ENCODE results near the gene PARVB.

The PARVB gene

DNA sequence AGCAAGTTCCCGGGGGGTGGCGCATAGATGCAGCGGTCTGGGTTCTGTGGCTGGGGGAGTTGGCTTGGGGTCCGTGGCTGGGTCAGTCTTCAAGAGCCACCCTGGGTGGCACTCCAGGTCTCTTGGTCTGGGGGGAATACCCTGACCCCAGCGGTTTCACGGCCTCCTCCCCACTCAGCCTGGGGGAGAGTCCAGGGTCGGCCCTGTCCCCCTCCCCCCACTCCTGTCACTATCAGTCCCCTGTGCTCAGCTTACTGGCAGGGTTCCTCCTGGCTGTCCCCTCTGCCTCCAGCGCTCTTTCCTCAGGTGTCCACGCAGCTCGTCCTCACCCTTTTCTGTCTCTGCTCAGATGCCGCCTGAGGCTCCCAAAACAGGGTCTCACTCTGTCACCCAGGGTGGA, 88.1 kb downstream of the PARVB start:
- Histone ChIP-seq H3K4me1 (ENCODE audit: low read length) (no peaks in the 10 kb centered on the region), H3K4me2 (ENCODE audit: low read length) (no peak overlapping the region), H4K20me1 (ENCODE audit: insufficient read depth, low read length) (peaks cover 7% of the 10 kb centered on the region; the same call in 1 of the 2 replicates), H3K4me3 (ENCODE audit: low read length) (no peak overlapping the region), H3K79me2 (ENCODE audit: low read length) (no peaks in the 10 kb centered on the region), H3K9me3 (ENCODE audit: insufficient read depth, low read length) (no peaks in the 10 kb centered on the region), H2AFZ (ENCODE audit: low read depth, low read length) (no peak overlapping the region), H3K9ac (ENCODE audit: low read length) (no peak overlapping the region), H3K27me3 (ENCODE audit: low read depth, low read length) (no peaks in the 10 kb centered on the region), H3K36me3 (replicated peaks; ENCODE audit: low read depth, low read length) (peaks cover 6% of the 10 kb centered on the region), H3K27ac (ENCODE audit: low read length) (no peak overlapping the region)
- TF ChIP-seq, protein P1, sequence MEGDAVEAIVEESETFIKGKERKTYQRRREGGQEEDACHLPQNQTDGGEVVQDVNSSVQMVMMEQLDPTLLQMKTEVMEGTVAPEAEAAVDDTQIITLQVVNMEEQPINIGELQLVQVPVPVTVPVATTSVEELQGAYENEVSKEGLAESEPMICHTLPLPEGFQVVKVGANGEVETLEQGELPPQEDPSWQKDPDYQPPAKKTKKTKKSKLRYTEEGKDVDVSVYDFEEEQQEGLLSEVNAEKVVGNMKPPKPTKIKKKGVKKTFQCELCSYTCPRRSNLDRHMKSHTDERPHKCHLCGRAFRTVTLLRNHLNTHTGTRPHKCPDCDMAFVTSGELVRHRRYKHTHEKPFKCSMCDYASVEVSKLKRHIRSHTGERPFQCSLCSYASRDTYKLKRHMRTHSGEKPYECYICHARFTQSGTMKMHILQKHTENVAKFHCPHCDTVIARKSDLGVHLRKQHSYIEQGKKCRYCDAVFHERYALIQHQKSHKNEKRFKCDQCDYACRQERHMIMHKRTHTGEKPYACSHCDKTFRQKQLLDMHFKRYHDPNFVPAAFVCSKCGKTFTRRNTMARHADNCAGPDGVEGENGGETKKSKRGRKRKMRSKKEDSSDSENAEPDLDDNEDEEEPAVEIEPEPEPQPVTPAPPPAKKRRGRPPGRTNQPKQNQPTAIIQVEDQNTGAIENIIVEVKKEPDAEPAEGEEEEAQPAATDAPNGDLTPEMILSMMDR (IDR thresholded peaks at IDR 0.05; ENCODE audit: low read depth, low read length): no peak
- no peak for TF ChIP-seq EZH2phosphoT487 (IDR thresholded peaks at IDR 0.05; ENCODE audit: low read depth)

- TF ChIP-seq EZH2phosphoT487 (IDR thresholded peaks at IDR 0.05; ENCODE audit: low read depth): no peak
- TF ChIP-seq, protein P1 (IDR thresholded peaks at IDR 0.05; ENCODE audit: low read depth, low read length): no peak
- no peaks in the 10 kb centered on the region for H3K4me1 ChIP-seq (ENCODE audit: low read length)
- no peak overlapping the region for H3K27ac ChIP-seq (ENCODE audit: low read length)
- no peaks in the 10 kb centered on the region for H3K27me3 ChIP-seq (ENCODE audit: low read depth, low read length)
- H3K9me3 ChIP-seq (ENCODE audit: insufficient read depth, low read length): no peaks in the 10 kb centered on the region
- H3K4me2 ChIP-seq (ENCODE audit: low read length): no peak overlapping the region
- H4K20me1 ChIP-seq (ENCODE audit: insufficient read depth, low read length): peaks cover 14% of the 10 kb centered on the region; the same call in 1 of the 2 replicates
- H2AFZ ChIP-seq (ENCODE audit: low read depth, low read length): no peak overlapping the region
- peaks cover 9% of the 10 kb centered on the region for H3K36me3 ChIP-seq (replicated peaks; ENCODE audit: low read depth, low read length)
- H3K4me3 ChIP-seq (ENCODE audit: low read length): no peak overlapping the region
- no peak overlapping the region for H3K9ac ChIP-seq (ENCODE audit: low read length)
- no peaks in the 10 kb centered on the region for H3K79me2 ChIP-seq (ENCODE audit: low read length)
These were observed 92.2 kb downstream of the PARVB start for GRCh38 chr22:44116331-44116730.

DNA sequence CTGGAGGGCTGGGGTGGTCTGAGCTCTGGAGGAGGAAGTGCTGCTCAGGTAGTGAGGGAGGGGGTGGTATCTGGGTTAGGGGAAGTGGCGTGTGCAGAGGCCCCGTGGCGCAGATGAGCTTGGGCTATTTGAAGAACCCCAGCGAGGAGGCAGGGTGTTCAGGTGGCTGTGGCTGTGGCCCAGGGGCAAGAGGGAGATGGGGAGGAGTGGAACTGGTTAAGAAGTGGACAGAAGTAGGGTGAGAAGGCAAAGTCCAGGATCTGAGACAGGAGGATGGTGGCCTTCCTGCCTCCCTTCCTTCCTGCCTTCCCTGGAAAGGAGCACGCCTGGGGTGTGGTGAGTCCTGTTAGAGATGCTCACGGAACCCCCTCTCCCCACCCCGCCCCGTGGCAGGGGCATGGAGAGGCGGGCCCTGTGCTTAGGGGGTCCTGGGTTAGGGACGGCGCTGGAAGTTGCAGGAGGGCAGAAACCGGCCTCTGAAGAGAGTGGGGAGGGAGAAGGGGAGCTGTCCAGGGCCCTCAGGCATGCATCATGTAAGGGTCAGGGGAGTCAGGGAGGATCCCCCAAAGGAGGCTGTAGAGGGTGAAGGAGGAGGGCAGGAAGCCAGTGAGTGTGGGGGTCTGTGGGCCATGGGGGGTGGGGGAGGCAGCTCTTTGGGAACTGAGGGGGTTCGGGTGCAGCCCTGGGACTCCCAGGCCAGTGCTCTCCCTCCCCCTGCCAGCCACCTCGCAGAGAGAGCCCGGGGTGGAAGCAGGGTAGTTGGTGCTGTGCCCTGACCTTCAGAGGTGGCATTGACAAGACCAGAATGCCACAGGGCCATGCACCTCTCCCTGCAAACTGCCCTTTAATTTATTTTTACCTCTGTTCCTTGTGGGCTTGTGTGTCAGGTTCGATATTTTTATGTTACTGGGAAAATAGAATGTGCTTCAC, 92.9 kb downstream of the PARVB start:
- no peak overlapping the region for H3K4me3 ChIP-seq (ENCODE audit: low read length)
- H2AFZ ChIP-seq (ENCODE audit: low read depth, low read length): no peak overlapping the region
- no peak overlapping the region for H3K9ac ChIP-seq (ENCODE audit: low read length)
- H3K79me2 ChIP-seq (ENCODE audit: low read length): no peaks in the 10 kb centered on the region
- no peaks in the 10 kb centered on the region for H3K27me3 ChIP-seq (ENCODE audit: low read depth, low read length)
- no peaks in the 10 kb centered on the region for H3K9me3 ChIP-seq (ENCODE audit: insufficient read depth, low read length)
- TF ChIP-seq, protein P1 (IDR thresholded peaks at IDR 0.05; ENCODE audit: low read depth, low read length): no peak
- no peak for TF ChIP-seq EZH2phosphoT487 (IDR thresholded peaks at IDR 0.05; ENCODE audit: low read depth)
- H3K4me1 ChIP-seq (ENCODE audit: low read length): no peaks in the 10 kb centered on the region
- peaks cover 14% of the 10 kb centered on the region; the same call in 1 of the 2 replicates for H4K20me1 ChIP-seq (ENCODE audit: insufficient read depth, low read length)
- H3K27ac ChIP-seq (ENCODE audit: low read length): no peak overlapping the region
- peaks cover 7% of the 10 kb centered on the region for H3K36me3 ChIP-seq (replicated peaks; ENCODE audit: low read depth, low read length)
- no peak overlapping the region for H3K4me2 ChIP-seq (ENCODE audit: low read length)

GRCh38 chr22:44117746-44118145, 93.6 kb downstream of the PARVB start:
- no peak overlapping the region for H3K4me3 ChIP-seq (ENCODE audit: low read length)
- no peak overlapping the region for H3K4me2 ChIP-seq (ENCODE audit: low read length)
- no peak overlapping the region for H3K27ac ChIP-seq (ENCODE audit: low read length)
- no peaks in the 10 kb centered on the region for H3K27me3 ChIP-seq (ENCODE audit: low read depth, low read length)
- H4K20me1 ChIP-seq (ENCODE audit: insufficient read depth, low read length): peaks cover 14% of the 10 kb centered on the region; the same call in 1 of the 2 replicates
- no peaks in the 10 kb centered on the region for H3K9me3 ChIP-seq (ENCODE audit: insufficient read depth, low read length)
- no peaks in the 10 kb centered on the region for H3K79me2 ChIP-seq (ENCODE audit: low read length)
- no peaks in the 10 kb centered on the region for H3K4me1 ChIP-seq (ENCODE audit: low read length)
- peaks cover 5% of the 10 kb centered on the region for H3K36me3 ChIP-seq (replicated peaks; ENCODE audit: low read depth, low read length)
- H3K9ac ChIP-seq (ENCODE audit: low read length): no peak overlapping the region
- no peak for TF ChIP-seq EZH2phosphoT487 (IDR thresholded peaks at IDR 0.05; ENCODE audit: low read depth)
- TF ChIP-seq, protein P1 (IDR thresholded peaks at IDR 0.05; ENCODE audit: low read depth, low read length): no peak
- H2AFZ ChIP-seq (ENCODE audit: low read depth, low read length): no peak overlapping the region
